Fibroblast of skin of left quadriceps (primary cell): Measurements from ENCODE around the gene SDCCAG8.

Experiments
- DNase-seq, 2 experiments: peaks; one replicate each; pipeline ENCODE4 v3.0.0-alpha.2; 2013; ENCODE audit warnings: low read depth in 2 of 2

Gene SDCCAG8

GRCh38 chr1:243281672-243282071 lies 25.8 kb downstream of the SDCCAG8 start:
- DNase-seq: no peak

- no peak for DNase-seq
Measured at GRCh38 chr1:243286409-243287122, 30.7 kb downstream of the SDCCAG8 start.

GRCh38 chr1:243287123-243287460 lies 31.3 kb downstream of the SDCCAG8 start:
- no peak for DNase-seq

DNA sequence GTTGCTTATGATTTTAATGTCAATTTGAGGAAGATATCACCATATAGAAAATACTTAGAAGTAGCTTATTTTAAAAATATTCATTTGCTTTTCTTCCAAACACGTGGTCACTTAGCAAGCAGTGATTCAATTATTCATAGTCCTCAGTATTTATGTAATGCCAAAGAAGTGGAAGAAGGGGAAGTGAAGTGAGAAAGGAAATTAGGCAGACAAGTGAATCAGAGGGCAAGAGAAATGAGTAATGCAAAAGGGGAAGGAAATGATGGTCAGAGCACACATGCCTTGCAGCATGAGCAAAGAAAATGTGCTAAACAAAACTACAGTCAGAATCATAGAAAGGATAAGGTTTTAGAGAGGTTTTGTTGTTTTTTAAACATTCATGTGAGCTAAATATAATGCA lies 31.8 kb downstream of the SDCCAG8 start:
- DNase-seq: peak; percentile 49 to 55

- no peak for DNase-seq
Measured at GRCh38 chr1:243288062-243288461, 32.2 kb downstream of the SDCCAG8 start.

DNA sequence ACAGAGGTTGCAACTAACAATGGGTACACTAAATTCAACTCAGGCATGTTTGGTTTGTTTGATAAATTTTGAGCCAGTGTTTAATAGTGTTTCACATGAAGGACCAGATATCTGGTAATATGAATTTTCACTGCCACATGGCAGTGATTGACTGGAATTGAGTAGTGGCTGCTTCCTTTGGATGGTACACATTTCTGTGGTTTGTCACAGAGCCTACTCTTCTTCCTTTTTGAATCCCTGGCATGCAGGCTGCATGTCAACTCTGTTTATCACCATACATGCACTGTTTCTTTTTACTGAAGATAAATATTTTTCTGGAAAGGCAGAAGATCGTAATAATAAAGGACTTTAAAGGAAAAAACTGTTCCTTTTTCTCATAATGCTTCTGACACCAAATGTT lies 35.5 kb downstream of the SDCCAG8 start:
- no peak for DNase-seq

DNA sequence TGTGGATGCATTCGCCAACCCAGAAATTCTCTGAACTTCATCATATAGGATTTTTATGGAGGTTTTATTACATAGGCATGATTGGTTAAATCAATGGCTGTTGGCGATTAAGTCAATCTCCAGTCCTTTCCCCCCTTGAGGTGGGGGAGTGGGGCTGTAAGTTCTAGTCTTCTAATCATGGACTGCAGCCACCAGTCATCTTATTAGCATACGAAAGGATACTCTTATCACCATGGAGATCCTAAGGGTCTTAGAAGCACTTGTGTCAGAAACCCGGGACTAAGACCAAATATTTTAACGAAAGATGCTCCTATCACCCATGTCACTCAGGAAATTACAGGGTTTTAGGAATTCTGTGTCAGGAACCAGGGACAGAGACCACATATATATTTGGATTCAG lies 36.3 kb downstream of the SDCCAG8 start:
- no peak for DNase-seq

DNA sequence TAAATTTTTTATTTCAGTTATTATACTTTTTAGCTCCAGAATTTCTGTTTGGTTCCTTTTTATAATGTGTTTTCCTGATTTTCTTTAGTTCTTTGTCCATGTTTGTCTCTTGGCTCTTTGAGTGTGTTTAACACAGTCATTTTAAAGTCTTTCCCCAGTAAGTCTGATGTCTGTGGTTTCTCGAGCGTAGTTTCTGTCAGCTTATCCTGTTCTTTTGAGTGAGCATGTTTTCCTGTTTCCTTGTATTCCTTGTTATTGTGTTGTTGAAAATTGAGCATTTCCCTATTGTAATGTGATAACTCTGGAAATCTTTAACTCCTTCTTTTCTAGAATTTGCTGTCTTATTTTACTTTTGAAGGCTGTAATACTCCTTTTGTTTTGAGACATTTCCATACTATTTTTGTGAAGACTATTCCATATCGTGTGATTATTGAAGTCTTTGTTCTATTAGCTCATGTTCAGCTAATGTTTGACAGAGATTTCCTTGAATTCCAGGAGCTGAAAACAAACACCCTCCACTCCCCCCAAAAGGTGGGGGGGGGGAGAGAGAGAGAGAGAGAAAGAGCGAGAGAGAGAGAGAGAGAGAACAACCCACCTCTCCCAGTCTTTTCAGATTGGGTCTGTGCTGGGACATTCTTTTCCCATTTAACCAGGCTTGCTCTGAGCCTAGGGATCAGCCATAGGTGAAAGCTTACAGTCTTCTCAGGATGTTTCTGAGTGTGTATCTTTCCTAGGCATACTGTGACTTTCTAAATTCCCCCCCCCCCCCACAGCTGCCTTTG lies 38.3 kb downstream of the SDCCAG8 start:
- DNase-seq: no peak

- peak; percentile 55 to 58 for DNase-seq
Measured at GRCh38 chr1:243294723-243295121, 38.9 kb downstream of the SDCCAG8 start.

DNA sequence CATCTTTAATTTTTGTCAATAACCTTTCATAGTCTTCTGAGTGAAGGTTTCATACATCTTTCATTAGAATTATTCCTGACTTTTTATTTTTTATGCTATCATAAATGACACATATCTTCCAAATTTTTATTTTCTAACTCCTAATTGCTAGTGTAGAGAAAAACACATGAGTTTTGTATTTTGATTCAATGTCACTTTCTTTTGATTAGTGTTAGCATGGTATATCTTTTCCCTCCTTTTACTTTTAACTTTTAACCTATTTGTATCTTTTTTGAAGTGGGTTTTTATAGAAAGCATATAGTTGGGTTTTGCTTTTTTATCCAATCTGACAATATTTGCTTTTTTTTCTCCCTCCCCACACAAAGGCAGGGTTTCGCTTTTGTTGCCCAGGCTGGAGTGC lies 43.2 kb downstream of the SDCCAG8 start:
- DNase-seq: no peak

- DNase-seq: no peak
Measured at GRCh38 chr1:243301059-243301458, 45.2 kb downstream of the SDCCAG8 start.

- no peak for DNase-seq
Measured at GRCh38 chr1:243311809-243312208, 56.0 kb downstream of the SDCCAG8 start.

DNA sequence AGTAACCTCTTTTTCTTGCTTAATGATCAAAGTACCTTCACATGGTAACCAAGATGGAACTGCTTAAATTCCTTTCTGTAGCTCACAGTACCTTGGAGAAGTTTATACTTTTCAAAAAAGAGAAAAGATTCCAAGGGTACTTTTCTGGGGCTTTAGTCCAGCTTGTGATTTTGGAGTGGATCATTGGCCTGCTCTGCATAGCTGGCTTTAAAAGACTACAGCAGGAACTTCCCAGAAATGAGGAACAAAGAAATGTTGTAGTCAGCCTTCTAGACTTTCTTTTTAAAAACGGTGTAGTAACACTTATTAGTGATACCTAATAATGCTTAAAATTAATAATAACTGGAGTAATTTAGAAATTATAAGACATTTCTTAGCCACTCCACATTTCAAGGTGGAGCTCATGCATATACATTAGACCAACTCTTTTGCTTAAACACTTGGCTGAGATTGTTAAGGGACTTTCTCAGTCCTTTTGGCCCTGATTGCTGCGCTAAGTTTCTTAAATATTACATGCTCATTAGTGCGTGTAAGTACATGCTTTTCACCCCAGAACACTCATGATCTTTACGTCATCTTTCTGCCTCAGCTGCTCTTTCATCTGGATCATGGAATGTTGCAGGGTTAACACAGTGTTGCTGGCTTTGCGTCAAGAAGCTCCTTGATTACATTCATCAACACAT lies 57.3 kb downstream of the SDCCAG8 start:
- no peak for DNase-seq

- DNase-seq: no peak
Measured at GRCh38 chr1:243313635-243314536, 58.0 kb downstream of the SDCCAG8 start.

GRCh38 chr1:243315455-243315854 lies 59.6 kb downstream of the SDCCAG8 start:
- DNase-seq: no peak

DNA sequence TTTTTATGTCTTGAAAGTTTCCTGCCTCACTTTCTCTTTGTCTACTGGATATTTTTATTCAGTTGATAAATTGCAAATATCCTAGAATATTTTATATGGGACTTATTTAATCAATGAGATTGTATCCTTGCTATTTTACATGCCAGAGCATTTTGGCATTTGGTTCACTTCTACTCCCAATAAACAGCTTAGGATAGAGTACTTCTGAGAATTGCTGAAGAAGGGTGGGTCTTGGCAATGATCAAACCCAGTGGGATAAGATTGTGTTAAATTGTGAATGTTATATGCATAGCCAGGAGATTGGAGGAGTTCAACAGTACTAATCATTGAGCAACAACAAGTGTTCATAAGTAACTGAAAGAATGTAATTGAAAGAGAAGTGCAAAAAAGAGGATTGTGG lies 60.1 kb downstream of the SDCCAG8 start:
- DNase-seq: no peak

DNA sequence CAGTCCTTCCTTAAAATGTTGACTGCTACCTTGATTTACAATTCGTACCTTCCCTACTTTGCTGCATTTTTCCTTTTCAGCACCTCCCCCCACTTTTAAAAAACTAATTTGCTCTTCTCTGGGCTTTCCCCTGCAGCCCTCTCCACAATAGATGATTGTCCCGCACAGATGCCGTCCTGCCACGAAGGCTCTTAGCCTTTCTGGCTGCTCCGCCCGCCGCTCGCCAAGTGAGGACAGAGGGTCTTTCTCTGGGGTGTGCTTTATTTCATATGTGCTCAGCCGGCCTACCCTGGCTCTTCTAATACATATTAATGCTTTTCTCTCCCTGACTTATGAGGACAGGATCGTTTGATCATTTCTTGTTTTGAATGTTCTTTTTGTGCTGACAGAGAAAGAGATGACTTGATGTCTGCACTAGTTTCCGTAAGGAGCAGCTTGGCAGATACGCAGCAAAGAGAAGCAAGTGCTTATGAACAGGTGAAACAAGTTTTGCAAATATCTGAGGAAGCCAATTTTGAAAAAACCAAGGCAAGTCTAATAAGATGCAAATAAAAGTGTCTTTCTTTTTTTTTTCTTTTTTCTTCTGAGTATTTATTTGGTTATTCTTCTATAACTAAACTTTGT lies 60.6 kb downstream of the SDCCAG8 start:
- DNase-seq: no peak

DNA sequence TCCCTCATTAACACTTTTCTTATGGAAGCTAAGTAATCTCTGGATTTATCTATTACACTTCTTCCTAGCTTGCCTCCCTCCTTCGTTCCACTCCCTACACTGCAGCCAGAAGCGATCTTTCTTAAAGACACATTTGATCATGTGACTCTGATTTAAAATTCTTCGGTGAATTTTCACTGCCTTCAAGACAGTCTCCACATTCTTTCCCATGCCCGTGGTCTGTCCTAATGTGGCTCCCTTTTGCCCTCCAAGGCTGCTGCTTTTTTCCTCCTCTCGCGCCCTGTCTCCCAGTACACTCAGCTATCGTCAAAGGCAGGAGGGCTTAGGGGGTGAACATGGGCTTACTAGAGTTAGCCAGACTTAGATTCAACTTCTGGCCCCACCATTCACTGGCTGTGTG lies 64.4 kb downstream of the SDCCAG8 start:
- DNase-seq: no peak

- DNase-seq: no peak
Measured at GRCh38 chr1:243322326-243322725, 66.5 kb downstream of the SDCCAG8 start.

- DNase-seq: no peak
Measured at GRCh38 chr1:243323491-243323890, 67.7 kb downstream of the SDCCAG8 start.

- peak; percentile 55 to 63 for DNase-seq
Measured at GRCh38 chr1:243325305-243325890, 69.6 kb downstream of the SDCCAG8 start.
